DND-41 (cell line): ENCODE measurements around the gene H1-8.

Source experiments
- EZH2 ChIP-seq: IDR thresholded peaks from 3 replicates; pipeline ENCODE4 v1.6.1; 2012; ENCODE audit warnings: borderline replicate concordance, low read depth, mild to moderate bottlenecking, moderate library complexity, low read length, inconsistent platforms; ENCODE audit not compliant: severe bottlenecking
- TF ChIP-seq, protein P1 (sequence below): IDR thresholded peaks from 2 replicates; pipeline ENCODE4 v1.5.1; 2012; ENCODE audit warnings: borderline replicate concordance, low read length, moderate library complexity, mild to moderate bottlenecking; ENCODE audit not compliant: poor library complexity, severe bottlenecking; ENCODE audit errors: extremely low read depth

DNA sequence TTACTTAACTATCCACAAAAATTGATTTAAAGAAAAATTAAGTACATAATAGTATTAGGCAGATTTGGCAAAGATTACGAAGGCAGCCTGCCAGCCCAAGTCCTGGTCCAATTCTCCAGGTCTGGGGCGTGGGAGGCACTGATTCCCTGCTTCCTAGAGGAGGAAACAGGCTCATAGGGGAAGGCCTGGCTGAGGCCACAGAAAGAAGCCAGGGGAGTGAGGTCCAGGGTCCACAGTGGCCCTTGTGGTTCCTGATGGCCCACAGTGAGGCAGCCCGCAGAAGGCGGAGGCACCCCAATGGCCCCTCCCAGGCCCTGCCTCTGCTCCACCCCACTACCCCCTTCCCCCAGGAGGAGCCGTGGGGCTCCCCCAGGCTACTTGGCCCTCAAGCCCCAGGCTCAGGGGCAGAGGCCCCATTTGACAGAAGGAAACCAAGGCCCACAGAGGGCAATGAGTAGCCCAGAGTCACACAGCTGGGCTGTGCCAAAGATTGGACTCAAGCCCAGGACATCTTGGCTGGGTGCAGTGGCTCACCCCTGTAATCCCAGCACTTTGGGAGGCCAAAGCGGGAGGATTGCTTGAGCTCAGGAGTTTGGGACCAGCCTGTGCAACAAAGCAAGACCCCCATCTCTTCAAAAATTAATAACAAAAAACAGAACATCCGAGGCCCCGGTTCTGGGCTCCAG lies 21.0 kb downstream of the H1-8 start:
- TF ChIP-seq, protein P1, sequence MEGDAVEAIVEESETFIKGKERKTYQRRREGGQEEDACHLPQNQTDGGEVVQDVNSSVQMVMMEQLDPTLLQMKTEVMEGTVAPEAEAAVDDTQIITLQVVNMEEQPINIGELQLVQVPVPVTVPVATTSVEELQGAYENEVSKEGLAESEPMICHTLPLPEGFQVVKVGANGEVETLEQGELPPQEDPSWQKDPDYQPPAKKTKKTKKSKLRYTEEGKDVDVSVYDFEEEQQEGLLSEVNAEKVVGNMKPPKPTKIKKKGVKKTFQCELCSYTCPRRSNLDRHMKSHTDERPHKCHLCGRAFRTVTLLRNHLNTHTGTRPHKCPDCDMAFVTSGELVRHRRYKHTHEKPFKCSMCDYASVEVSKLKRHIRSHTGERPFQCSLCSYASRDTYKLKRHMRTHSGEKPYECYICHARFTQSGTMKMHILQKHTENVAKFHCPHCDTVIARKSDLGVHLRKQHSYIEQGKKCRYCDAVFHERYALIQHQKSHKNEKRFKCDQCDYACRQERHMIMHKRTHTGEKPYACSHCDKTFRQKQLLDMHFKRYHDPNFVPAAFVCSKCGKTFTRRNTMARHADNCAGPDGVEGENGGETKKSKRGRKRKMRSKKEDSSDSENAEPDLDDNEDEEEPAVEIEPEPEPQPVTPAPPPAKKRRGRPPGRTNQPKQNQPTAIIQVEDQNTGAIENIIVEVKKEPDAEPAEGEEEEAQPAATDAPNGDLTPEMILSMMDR = no peak
- TF ChIP-seq EZH2 = no peak
